Fibroblast of skin of left quadriceps (primary cell): Measurements from ENCODE around the gene RIPK4.

Source experiments
- DNase-seq, 2 experiments: peaks; one replicate each; pipeline ENCODE4 v3.0.0-alpha.2; 2013; ENCODE audit warnings: low read depth in 2 of 2

RIPK4 gene

DNA sequence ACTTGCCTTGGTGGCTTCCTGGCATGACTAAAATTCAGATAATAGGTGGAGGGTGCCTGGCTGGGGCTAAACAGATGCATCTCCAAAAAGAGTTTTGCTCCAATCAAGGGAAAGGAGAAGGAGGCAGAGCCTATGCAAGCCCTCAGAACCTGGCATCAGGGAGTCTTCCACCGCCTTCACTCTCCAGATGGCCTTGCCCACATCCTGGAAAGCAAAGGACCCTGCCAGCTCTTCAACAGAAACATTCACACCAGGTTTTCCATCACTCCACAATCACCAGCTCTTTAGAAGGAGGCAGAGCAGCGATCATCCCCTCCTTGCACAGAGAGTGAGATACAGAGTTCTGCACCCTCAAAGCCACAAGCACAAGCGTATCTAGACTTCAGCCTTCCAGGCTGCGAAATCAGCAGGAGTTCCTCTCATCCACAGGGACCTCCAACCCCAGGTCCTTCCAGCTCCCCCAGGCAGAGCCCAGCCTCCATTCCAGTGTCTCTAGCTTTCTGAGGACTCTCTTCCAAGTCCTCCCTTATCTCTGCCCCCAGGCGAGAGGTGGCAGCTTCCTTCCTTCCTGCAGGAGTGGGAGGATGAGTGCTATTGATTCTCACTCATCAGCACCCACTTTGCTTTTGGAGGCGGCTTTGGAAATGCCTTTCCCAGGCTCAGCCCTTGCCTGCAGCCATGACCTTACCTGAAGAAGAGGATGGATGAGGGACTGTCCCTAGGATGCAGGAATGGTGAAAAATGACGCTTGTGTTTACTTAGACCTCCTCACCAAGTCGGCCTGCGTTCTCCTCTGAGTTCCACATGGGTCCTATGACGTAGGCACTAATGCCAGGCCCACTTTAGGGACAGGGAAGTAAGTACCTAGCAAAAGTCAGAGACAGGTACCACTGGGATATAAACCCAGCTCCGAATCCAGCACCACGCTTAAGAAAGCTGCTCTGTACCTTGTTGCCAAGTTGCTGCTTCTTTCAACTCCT is 75.4 kb downstream of the RIPK4 start:
- DNase-seq, result no peak
